GM19035 (cell line): ENCODE data around the gene NUDT7.
A peak's percentile ranks its signal among the peaks of the same experiment; 100 is the strongest.

Experiments used
- ATAC-seq: cut with Tn5 transposase; IDR thresholded peaks from one replicate; pipeline ENCODE4 v1.9.1; 2021; ENCODE audit not compliant: unreplicated experiment

The NUDT7 gene

GRCh38 chr16:77723108-77723514 lies 797 bp downstream of the NUDT7 start:
- peak; percentile 14 for ATAC-seq

- ATAC-seq = no peak
These were observed 1.9 kb downstream of the NUDT7 start for GRCh38 chr16:77724174-77724573.

GRCh38 chr16:77729951-77730350 lies 7.6 kb downstream of the NUDT7 start:
- no peak for ATAC-seq

- no peak for ATAC-seq
These were observed 10.1 kb downstream of the NUDT7 start for GRCh38 chr16:77732241-77732946.

GRCh38 chr16:77736879-77737278 lies 14.6 kb downstream of the NUDT7 start:
- ATAC-seq = no peak

- ATAC-seq = no peak
These were observed 16.6 kb downstream of the NUDT7 start for GRCh38 chr16:77738706-77739558.

GRCh38 chr16:77739559-77739892 lies 17.2 kb downstream of the NUDT7 start:
- no peak for ATAC-seq

- no peak for ATAC-seq
These were observed 21.8 kb downstream of the NUDT7 start for GRCh38 chr16:77744141-77744540.

GRCh38 chr16:77745972-77746371 lies 23.7 kb downstream of the NUDT7 start:
- no peak for ATAC-seq

GRCh38 chr16:77748421-77749005 lies 26.2 kb downstream of the NUDT7 start:
- ATAC-seq = no peak

- ATAC-seq = no peak
These were observed 27.1 kb downstream of the NUDT7 start for GRCh38 chr16:77749415-77749814.

GRCh38 chr16:77758046-77758445 lies 35.7 kb downstream of the NUDT7 start:
- no peak for ATAC-seq

- ATAC-seq = no peak
These were observed 36.2 kb downstream of the NUDT7 start for GRCh38 chr16:77758508-77758907.

GRCh38 chr16:77759201-77759600 lies 36.9 kb downstream of the NUDT7 start:
- no peak for ATAC-seq

- no peak for ATAC-seq
These were observed 37.5 kb downstream of the NUDT7 start for GRCh38 chr16:77759821-77760220.

GRCh38 chr16:77760800-77761199 lies 38.5 kb downstream of the NUDT7 start:
- no peak for ATAC-seq

- no peak for ATAC-seq
These were observed 38.9 kb downstream of the NUDT7 start for GRCh38 chr16:77761204-77761603.

- ATAC-seq = no peak
These were observed 39.9 kb downstream of the NUDT7 start for GRCh38 chr16:77762262-77762661.

GRCh38 chr16:77763994-77764393 lies 41.7 kb downstream of the NUDT7 start:
- ATAC-seq = no peak

GRCh38 chr16:77767211-77767610 lies 44.9 kb downstream of the NUDT7 start:
- ATAC-seq = no peak

GRCh38 chr16:77767826-77768225 lies 45.5 kb downstream of the NUDT7 start:
- ATAC-seq = no peak
